OCI-LY1 (cell line): ENCODE results near the gene ASB2.

Experiments
- CTCF ChIP-seq: fragments of 200-600 bp; sonication (generic), shearing (Covaris generic); IDR thresholded peaks from 2 replicates; pipeline ENCODE4 v1.5.1; 2017; ENCODE audit warnings: mild to moderate bottlenecking, antibody characterized with exemption, low read length, moderate library complexity, mixed read lengths
- EZH2 ChIP-seq: fragments of 200-600 bp; sonication (generic), shearing (Covaris generic); IDR thresholded peaks from 2 replicates; pipeline ENCODE4 v1.8.0; 2017; ENCODE audit warnings: borderline replicate concordance, mixed run types, mild to moderate bottlenecking, antibody characterized with exemption, low read length, moderate library complexity, mixed read lengths

GRCh38 chr14:93901813-93902212, 74.6 kb downstream of the ASB2 start:
- TF ChIP-seq CTCF = no peak
- TF ChIP-seq EZH2 = no peak
